MM.1S (cell line): Measurements from ENCODE around the gene ATP2C1.

Source experiments
- DNase-seq: peaks from one replicate; pipeline ENCODE4 v3.0.0-alpha.2; 2015
- H2AFZ ChIP-seq: fragments of 300-600 bp; sonication (generic); 2 replicates; pipeline ENCODE4 v1.6.0; 2016; ENCODE audit warnings: antibody characterized with exemption, low read length
- H3F3A ChIP-seq: fragments of 300-600 bp; sonication (generic); 2 replicates; pipeline ENCODE4 v1.6.1; 2016; ENCODE audit warnings: mild to moderate bottlenecking, antibody characterized with exemption, low read length, moderate library complexity, mixed read lengths; ENCODE audit not compliant: insufficient read depth
- H3K27ac ChIP-seq: fragments of 300-600 bp; sonication (generic); 2 replicates; pipeline ENCODE4 v1.5.1; 2016; ENCODE audit warnings: mild to moderate bottlenecking, low read length
- H3K27me3 ChIP-seq: fragments of 300-600 bp; sonication (generic); replicated peaks from 2 replicates; pipeline ENCODE4 v1.6.0; 2016; ENCODE audit warnings: low read length; ENCODE audit not compliant: insufficient read depth
- H3K36me3 ChIP-seq: fragments of 300-600 bp; sonication (generic); replicated peaks from 2 replicates; pipeline ENCODE4 v1.6.1; 2016; ENCODE audit warnings: mild to moderate bottlenecking, low read length, mixed read lengths; ENCODE audit not compliant: insufficient read depth
- H3K4me1 ChIP-seq: fragments of 300-600 bp; sonication (generic); 2 replicates; pipeline ENCODE4 v1.6.1; 2016; ENCODE audit warnings: low read length, mixed read lengths
- H3K4me2 ChIP-seq: fragments of 300-600 bp; sonication (generic); 2 replicates; pipeline ENCODE4 v1.6.0; 2016; ENCODE audit warnings: low read depth, low read length
- H3K4me3 ChIP-seq: fragments of 300-600 bp; sonication (generic); 2 replicates; pipeline ENCODE4 v1.5.1; 2016; ENCODE audit warnings: low read length, mixed read lengths
- H3K79me2 ChIP-seq: fragments of 300-600 bp; sonication (generic); 2 replicates; pipeline ENCODE4 v1.6.1; 2016; ENCODE audit warnings: mixed run types, low read length, mixed read lengths
- H3K9ac ChIP-seq: fragments of 300-600 bp; sonication (generic); 2 replicates; pipeline ENCODE4 v1.6.1; 2016; ENCODE audit warnings: low read length, mixed read lengths
- H3K9me2 ChIP-seq: fragments of 300-600 bp; sonication (generic); replicated peaks from 2 replicates; pipeline ENCODE4 v1.6.1; 2016; ENCODE audit warnings: mild to moderate bottlenecking, low read length, mixed read lengths; ENCODE audit not compliant: insufficient read depth
- H3K9me3 ChIP-seq: fragments of 300-600 bp; sonication (generic); replicated peaks from 2 replicates; pipeline ENCODE4 v1.6.1; 2016; ENCODE audit warnings: mild to moderate bottlenecking, low read length, mixed read lengths; ENCODE audit not compliant: insufficient read depth
- H4K20me1 ChIP-seq: fragments of 300-600 bp; sonication (generic); 2 replicates; pipeline ENCODE4 v1.6.1; 2016; ENCODE audit warnings: mild to moderate bottlenecking, low read length, moderate library complexity, mixed read lengths; ENCODE audit not compliant: insufficient read depth
- EZH2 ChIP-seq: fragments of 300-600 bp; sonication (generic); optimal IDR thresholded peaks from 2 replicates; pipeline ENCODE3; 2017; ENCODE audit warnings: low read depth, mild to moderate bottlenecking, antibody characterized with exemption, low read length, mixed read lengths
- EZH2phosphoT487 ChIP-seq: fragments of 300-600 bp; sonication (generic); IDR thresholded peaks from 2 replicates; pipeline ENCODE4 v1.6.1; 2018; ENCODE audit warnings: antibody characterized with exemption, low read length
- TF ChIP-seq, protein P1 (sequence below): fragments of 300-600 bp; sonication (generic); IDR thresholded peaks from 2 replicates; pipeline ENCODE4 v1.5.1; 2016; ENCODE audit warnings: antibody characterized with exemption, low read length, mixed read lengths

ATP2C1 gene

DNA sequence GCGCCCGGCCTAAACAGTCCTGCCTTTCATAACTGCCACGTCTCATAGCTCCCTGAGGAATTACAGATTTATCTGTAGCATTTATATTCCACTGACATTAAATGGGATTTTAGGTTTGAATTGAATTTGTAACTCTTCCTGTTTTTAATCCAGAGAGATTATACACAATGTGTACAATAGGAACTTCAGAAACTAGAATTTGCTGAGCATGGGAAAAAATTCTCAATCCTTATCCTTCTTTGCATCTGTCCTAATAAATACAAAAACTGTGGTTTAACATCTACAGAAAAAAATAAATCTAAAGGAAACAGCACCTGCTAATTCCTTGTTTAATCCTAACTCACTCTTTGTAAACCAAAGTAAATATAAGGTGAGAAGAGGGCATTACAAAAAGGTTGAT lies 135.0 kb downstream of the ATP2C1 start:
- Histone ChIP-seq H3K4me2 (no peak overlapping the region), H3K9me3 (no peaks in the 10 kb centered on the region), H3K79me2 (no peaks in the 10 kb centered on the region), H3K27me3 (no peaks in the 10 kb centered on the region), H3K36me3 (no peaks in the 10 kb centered on the region), H3K4me3 (no peak overlapping the region), H4K20me1 (no peaks in the 10 kb centered on the region), H3F3A (no peaks in the 10 kb centered on the region), H2AFZ (no peak overlapping the region), H3K9me2 (no peaks in the 10 kb centered on the region), H3K9ac (no peak overlapping the region), H3K27ac (no peak overlapping the region), H3K4me1 (peaks cover 15% of the 10 kb centered on the region)
- TF ChIP-seq EZH2phosphoT487 (no peak), EZH2 (no peak)
- TF ChIP-seq, protein P1, sequence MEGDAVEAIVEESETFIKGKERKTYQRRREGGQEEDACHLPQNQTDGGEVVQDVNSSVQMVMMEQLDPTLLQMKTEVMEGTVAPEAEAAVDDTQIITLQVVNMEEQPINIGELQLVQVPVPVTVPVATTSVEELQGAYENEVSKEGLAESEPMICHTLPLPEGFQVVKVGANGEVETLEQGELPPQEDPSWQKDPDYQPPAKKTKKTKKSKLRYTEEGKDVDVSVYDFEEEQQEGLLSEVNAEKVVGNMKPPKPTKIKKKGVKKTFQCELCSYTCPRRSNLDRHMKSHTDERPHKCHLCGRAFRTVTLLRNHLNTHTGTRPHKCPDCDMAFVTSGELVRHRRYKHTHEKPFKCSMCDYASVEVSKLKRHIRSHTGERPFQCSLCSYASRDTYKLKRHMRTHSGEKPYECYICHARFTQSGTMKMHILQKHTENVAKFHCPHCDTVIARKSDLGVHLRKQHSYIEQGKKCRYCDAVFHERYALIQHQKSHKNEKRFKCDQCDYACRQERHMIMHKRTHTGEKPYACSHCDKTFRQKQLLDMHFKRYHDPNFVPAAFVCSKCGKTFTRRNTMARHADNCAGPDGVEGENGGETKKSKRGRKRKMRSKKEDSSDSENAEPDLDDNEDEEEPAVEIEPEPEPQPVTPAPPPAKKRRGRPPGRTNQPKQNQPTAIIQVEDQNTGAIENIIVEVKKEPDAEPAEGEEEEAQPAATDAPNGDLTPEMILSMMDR, result no peak
- DNase-seq, result no peak

DNA sequence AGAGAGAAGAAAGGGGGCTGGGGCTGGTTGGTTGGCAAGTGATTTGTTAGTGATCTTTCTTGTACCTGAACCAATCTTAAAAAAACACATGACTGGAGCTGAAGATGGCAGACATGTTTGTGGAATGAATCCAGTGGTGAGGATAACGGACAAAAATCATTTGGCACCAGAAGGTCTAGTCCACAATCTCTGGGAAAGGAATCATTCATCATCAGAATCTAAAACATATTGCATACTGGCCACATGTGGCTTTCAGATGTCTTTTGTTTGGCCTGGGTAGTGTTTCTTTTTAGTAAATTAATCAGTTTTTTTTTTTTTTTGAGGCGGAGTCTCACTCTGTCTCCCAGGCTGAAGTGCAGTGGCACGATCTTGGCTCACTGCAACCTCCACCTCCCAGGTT lies 137.8 kb downstream of the ATP2C1 start:
- Histone ChIP-seq H4K20me1 (no peaks in the 10 kb centered on the region), H3F3A (no peaks in the 10 kb centered on the region), H3K79me2 (no peaks in the 10 kb centered on the region), H3K9me2 (no peaks in the 10 kb centered on the region), H3K4me1 (peaks cover 4% of the 10 kb centered on the region; the same call in 1 of the 2 replicates), H3K4me2 (no peak overlapping the region), H3K36me3 (no peaks in the 10 kb centered on the region), H2AFZ (no peak overlapping the region), H3K9ac (no peak overlapping the region), H3K4me3 (no peak overlapping the region), H3K27me3 (no peaks in the 10 kb centered on the region), H3K9me3 (no peaks in the 10 kb centered on the region), H3K27ac (no peak overlapping the region)
- no peak for DNase-seq
- no peak for TF ChIP-seq EZH2phosphoT487
- TF ChIP-seq, protein P1, result no peak
- no peak for TF ChIP-seq EZH2

DNA sequence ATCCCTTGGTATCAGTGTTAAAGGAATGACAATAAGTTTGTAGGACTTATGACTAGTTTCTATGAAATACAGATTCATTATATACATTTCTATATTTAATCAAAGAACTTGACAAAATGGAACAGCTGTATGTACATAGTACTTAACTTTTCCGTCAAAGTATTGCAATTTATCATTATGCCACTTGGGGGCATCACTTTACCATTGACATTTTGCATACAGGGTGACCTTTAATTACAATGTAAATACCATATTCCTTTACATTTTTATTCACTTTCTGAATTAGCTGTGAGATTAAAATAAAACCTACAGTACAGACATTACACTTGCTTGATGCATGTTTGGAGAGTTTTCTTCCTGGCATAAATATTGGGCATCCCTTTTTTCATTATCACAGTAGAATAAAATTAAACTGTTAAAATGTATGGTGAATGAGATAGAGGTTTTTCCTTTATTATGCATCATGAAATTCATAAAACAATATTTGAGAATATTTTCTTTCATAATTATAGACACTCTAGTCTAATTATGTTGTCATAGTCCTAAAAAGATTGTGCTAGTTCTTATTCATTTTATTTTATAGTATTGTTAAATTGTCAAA lies 139.7 kb downstream of the ATP2C1 start:
- Histone ChIP-seq H3K36me3 (no peaks in the 10 kb centered on the region), H3K9me3 (no peaks in the 10 kb centered on the region), H3K27ac (no peak overlapping the region), H3K9ac (no peak overlapping the region), H3K4me3 (no peak overlapping the region), H3K79me2 (no peaks in the 10 kb centered on the region), H3K9me2 (no peaks in the 10 kb centered on the region), H3K4me2 (no peak overlapping the region), H3K4me1 (no peaks in the 10 kb centered on the region), H4K20me1 (no peaks in the 10 kb centered on the region), H2AFZ (no peak overlapping the region), H3K27me3 (no peaks in the 10 kb centered on the region), H3F3A (no peaks in the 10 kb centered on the region)
- DNase-seq, result peak; percentile 69
- TF ChIP-seq, protein P1, result peak; percentile 73
- no peak for TF ChIP-seq EZH2
